ENCODE results near the gene BRINP3. TPM values are rescaled to one million over a fixed set of nuclear protein-coding genes. Genes with fewer than 3 reads are reported as not detected.

The BRINP3 gene
- total and polyA plus RNA-seq, 2 of the 13 experiments (the other 11 are each of a cell fraction or from before 2014, with no cell fraction given) = not detected

GRCh38 chr1:190183588-190183987 lies 294.1 kb downstream of the BRINP3 start:
- no peak overlapping the region for H3K4me3 ChIP-seq (replicated peaks in 1 of 3; ENCODE audit: insufficient read depth in 1 of 3, low read depth in 2 of 3, low read length in 3 of 3)
- H3K9me3 ChIP-seq (ENCODE audit: low read length) = no peaks in the 10 kb centered on the region
- no peaks in the 10 kb centered on the region for H4K20me1 ChIP-seq (ENCODE audit: insufficient read depth, low read length)
- no CpG with 5 or more reads among the region's 1 CpG for WGBS (ENCODE audit: low lambda C conversion rate)
- H3K4me2 ChIP-seq (ENCODE audit: low read depth, low read length) = no peak overlapping the region
- no peak overlapping the region for H2AFZ ChIP-seq (ENCODE audit: low read length)
- ChIA-PET POLR2A (no interaction called here), CTCF (ENCODE audit: low intra/inter-chr PET ratio, low total read pairs) (no interaction called here)
- no peaks in the 10 kb centered on the region for H3K4me1 ChIP-seq (ENCODE audit: insufficient read depth, low read length)
- FAIRE-seq = no peak
- no peak for ATAC-seq
- no peak overlapping the region for H3K9ac ChIP-seq (ENCODE audit: insufficient read depth, low read depth, low read length)
- intact Hi-C loops (cut with micrococcal nuclease; ENCODE audit: unreplicated experiment) (no loop called here), in situ Hi-C loops (cut with HindIII; ENCODE audit: extremely low pct_ligation_motif_present, low pct_unique_long_range_greater_than_20kb) (no loop called here)
- H3K27ac ChIP-seq (ENCODE audit: extremely low read length, insufficient read depth, low read length) = no peak overlapping the region
- H3K79me2 ChIP-seq (ENCODE audit: insufficient read depth, low read length) = no peaks in the 10 kb centered on the region
- BruUV-seq (replicated peaks) = no TSS peak
- TF ChIP-seq ZNF557 (CRISPR knock-in tag; IDR thresholded peaks at IDR 0.05) = no peak
- no peak for TF ChIP-seq NRL (CRISPR knock-in tag; IDR thresholded peaks at IDR 0.05; ENCODE audit: borderline replicate concordance)
- TF ChIP-seq ZSCAN31 (CRISPR knock-in tag; IDR thresholded peaks at IDR 0.05; ENCODE audit: low read depth) = no peak
- no peak for TF ChIP-seq ZMYM2 (CRISPR knock-in tag; IDR thresholded peaks at IDR 0.05)
- TF ChIP-seq TBL1XR1 (IDR thresholded peaks at IDR 0.05; ENCODE audit: borderline replicate concordance, low read length, partially characterized antibody) = no peak
- no peak for TF ChIP-seq ZFP62 (CRISPR knock-in tag; IDR thresholded peaks at IDR 0.05)
- TF ChIP-seq SKIL (CRISPR knock-in tag; IDR thresholded peaks at IDR 0.05; ENCODE audit: borderline replicate concordance) = no peak
- no peak for TF ChIP-seq MIER3 (CRISPR knock-in tag; IDR thresholded peaks at IDR 0.05; ENCODE audit: borderline replicate concordance)
- no peak for TF ChIP-seq RARG (CRISPR knock-in tag; IDR thresholded peaks at IDR 0.05; ENCODE audit: low read depth)
- no peak for TF ChIP-seq CBX2 (IDR thresholded peaks at IDR 0.05; ENCODE audit: low read depth, low read length)
- no peak for TF ChIP-seq CBX2 (CRISPR knock-in tag; IDR thresholded peaks at IDR 0.05; ENCODE audit: low read depth)
- TF ChIP-seq ETV6 (CRISPR knock-in tag; conservative IDR thresholded peaks at IDR 0.05) = no peak
- TF ChIP-seq ZBTB10 (CRISPR knock-in tag; IDR thresholded peaks at IDR 0.05; ENCODE audit: borderline replicate concordance) = no peak
- TF ChIP-seq ZNF205 (CRISPR knock-in tag; IDR thresholded peaks at IDR 0.05) = no peak
- TF ChIP-seq SRSF4 (IDR thresholded peaks at IDR 0.05; ENCODE audit: low read depth, low read length, poor library complexity, severe bottlenecking) = no peak
- H3K27me3 ChIP-seq (ENCODE audit: control insufficient read depth in 1 of 2, insufficient read depth in 2 of 2, low read length in 2 of 2) = no peaks in the 10 kb centered on the region
- no peaks in the 10 kb centered on the region for H3K36me3 ChIP-seq (replicated peaks in 1 of 2; ENCODE audit: control insufficient read depth in 1 of 2, insufficient read depth in 2 of 2, low read length in 2 of 2)
- no peak for DNase-seq (ENCODE audit: low spot score)
